ENCODE measurements around the gene CYP19A1.

CYP19A1 gene

DNA sequence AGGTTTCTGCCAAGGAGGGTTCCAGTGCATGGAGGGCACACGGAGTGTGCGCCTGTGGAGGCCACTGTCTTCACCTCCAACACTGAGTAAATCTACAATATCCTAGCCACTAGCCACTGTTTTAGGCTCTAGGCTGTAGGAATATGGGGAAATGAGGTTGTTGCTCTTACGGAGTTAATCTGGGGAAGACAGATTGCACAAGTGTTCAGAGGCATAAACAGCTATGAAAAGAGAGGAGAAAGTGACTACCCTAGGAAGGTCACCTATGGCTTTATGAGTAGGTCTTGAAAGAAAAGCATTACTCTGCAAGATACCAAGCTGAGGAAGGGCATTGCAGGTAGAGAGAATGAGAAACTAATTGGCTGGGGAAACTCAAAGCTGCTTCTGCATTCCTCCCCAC, 85.7 kb downstream of the CYP19A1 start:
- no peak for DNase-seq

DNA sequence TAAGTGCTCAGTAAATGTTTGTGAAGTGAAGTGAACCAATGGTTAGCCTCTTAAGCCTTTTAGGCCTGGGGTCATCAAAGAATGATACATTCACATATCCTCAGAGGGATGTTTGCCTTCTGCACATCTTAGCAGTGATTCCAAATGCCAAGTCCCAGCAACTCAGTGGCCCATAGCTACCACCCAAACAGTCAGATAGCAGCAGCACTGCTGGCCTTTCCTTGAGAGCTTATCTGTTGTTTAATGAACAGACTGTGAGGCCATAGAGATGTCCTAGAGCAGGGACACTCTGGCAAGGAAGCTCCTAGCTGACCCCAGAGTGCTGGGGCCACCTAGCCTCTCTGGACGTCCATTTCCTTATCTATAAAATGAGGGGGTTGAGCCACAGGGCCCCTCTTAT, 86.8 kb downstream of the CYP19A1 start:
- DNase-seq, result no peak

DNA sequence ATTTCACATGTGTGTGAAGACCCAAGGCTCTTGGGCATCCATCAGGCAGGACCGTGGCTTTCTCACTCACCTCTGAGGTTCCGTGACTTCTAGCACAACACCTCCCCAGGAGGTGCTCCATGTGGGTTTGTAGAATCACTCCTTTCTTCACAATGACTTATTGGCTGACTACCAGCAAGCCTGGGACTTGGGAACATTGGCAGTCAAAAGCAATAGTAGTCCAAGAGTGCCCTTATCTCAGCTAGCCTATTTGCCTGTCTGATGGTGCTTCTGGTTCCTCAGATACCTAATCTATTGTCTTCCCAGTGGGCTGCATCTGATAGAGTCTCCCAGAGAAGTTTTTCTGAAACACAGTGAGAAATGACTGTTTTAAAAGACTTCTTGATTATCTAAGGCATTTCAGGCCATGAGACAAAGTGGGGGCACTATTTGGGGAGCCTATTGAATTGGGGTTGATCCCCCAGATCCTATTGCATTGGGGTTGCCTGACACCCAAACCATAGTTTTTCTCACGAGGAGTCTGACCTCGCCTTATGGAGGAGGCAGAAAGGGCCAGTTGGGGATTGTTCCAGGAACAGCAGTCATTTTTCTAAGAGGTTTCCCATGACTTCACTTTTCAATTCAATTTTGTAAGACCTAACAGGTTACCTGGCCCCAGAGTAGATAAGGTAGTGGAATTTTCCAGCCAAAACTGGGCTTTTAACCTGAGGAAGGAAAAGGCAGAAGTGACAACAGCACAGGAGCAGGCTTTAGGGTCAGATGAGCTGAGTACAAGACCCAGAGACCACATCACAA, 88.0 kb downstream of the CYP19A1 start:
- DNase-seq, result no peak

DNA sequence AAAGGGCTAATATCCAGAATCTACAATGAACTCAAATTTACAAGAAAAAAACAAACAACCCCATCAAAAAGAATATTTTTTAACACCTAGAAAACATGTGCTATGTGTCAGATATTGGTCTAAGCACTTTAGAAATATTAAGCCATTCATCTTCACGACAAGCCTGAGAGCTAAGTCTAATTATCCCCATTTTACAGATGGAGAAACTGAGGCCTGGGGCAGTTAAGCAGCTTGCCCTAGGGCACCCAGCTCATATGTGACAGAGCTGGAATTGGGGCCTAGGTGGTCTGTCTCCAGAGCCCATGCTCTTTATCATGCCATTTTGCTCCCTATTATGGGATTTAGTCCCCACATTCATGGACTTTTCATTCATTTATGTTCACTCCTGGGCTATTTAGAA, 92.8 kb downstream of the CYP19A1 start:
- DNase-seq, result no peak

DNA sequence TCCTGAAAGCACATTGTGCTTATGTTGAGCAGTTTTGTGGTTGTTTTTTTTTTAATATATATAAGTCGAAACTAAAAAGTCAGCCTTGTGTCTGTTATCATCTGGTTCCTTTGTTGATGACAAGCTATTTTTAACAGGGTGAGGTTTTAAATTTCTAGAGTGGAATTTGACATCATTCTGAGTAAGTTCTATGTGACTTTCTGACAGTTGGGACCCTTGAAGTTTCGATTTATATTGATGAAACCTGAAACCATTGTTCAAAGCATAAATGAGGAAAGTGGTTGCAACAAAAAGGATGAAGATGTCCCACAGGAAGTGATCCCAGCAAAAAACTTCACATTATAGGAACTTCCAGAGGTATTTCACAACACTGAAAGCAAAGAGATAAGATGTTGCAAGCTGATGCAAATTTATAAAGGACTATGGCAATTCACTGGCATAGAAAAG, 94.0 kb downstream of the CYP19A1 start:
- no peak for DNase-seq

DNA sequence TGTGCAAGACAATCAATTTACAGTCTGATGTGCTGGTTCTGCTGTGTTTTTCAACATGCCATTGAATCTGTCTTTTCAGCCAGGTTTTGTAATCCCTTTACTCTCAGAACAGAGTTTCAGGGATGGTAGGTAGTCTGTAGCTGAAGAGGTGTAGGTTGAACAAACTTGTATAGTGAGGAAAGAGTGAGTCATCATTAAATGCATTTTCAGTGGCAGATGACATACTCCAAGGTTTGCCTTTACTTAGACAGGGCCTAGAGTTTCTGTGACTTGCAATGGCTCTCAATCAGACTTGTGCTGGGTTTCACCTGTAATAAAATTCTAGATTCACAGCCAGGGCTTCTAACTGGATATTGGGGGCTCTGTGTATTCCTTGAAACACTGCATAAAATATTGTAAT, 94.6 kb downstream of the CYP19A1 start:
- DNase-seq, result no peak

DNA sequence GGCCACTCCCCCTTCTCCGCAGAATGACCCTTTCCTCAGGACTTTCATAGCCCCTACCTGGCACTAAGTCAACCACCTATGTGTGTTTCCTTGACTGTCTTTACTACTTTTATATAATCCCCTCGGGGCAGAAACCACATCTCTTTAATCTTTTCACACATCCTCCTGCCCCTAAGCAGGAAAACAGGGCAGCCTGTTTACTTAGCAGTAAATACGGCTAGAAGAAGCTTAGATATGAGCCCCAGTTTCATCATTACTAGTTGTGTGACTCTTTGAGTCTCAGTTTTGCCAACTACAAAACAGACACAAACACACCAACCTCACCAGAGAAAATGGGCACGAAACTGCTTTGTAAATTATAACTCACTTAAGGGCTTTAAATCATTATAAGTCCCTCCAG, 98.3 kb downstream of the CYP19A1 start:
- no peak for DNase-seq

DNA sequence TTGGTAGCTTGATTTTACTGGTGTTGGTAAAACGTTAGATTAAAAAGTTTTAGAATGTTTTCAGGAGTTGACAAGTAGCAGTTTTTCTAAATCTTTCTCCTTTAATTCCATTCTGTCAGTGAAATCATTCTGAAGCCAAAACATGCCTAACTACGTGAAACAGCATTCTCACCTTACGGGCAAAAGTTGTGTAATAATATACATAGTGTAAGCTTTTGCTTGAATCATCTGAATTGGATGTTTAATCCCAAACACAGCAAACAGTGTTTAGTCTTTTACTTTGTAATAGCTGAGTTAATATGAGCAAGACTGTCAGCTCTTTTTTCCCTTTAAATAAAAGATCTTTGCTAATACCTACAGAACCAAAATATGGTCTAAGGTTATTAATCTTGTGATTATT, 100.6 kb downstream of the CYP19A1 start:
- DNase-seq, result no peak

DNA sequence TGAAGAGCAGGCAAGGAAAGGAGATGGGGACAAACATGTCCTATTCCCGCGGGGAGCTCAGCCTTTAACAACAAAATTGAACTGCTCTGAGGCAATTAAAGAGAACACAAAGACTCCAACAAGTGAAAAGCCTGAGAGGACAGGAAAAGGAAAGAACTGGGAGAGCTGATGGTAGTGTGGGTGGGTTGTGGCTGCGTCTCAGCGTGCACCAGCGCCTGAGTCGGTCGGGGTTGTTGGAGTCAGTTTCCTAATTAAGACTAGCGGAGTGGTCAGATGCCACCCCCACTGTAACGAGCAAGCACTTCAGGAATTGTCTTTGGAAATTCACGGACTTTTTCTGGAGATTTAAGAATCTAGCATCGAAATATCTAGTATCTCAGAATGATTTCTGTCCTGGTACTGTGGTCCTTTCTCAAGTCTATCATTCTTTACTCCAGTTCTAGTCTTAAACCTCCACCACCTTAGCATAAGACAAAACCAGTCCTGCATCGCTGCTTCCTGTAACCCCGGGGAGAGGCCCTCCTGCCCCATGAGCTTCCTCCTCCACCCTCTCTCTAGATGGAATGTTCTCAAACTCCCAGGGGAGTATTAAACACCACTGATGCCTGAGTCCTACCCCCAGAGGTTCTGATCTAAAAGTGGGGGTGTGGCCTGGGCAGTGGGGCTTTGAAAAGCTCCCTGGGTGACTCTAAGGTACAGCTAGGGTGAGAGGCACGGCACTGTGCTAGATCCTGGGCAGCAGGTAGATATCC, 104.0 kb downstream of the CYP19A1 start:
- DNase-seq, result no peak

DNA sequence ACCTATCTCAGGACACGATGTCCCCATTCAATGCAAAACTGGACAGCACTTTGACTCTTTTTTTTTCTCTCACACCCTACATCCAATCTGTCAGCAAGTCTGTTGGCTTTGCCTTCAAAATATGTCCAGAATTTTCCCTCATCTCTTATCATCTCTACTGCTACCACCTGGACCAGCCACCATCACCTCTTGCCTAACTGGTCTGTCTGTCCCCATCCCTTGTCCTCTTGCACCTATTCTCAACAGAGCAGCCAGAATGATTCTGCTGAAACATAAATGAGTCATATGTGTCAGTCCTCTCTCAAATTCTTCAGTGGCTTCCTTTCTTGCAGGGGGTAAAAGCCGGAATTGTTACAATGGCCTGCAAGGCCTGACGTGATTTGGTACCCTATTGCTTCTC, 105.8 kb downstream of the CYP19A1 start:
- DNase-seq, result no peak

DNA sequence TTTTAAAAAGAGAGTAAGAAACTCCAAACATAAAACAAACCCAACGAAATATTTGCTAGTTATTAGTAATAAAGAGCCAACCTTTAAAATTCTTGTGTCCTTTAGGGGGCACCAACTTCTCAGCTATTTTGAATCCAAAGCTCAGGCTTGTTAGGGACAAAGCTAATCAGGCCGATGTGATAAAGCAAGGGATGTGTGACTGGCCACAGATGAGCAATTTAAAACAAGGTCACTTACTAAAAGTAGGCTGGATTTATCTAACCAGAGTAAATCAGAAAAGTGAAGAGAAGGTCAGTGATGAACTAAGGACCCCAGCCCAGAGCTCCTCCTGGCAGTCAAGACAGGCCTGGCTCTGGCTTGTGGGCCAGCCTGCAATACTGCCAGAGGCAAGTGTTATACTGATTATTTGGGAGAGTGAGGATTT, 108.5 kb downstream of the CYP19A1 start:
- no peak for DNase-seq

DNA sequence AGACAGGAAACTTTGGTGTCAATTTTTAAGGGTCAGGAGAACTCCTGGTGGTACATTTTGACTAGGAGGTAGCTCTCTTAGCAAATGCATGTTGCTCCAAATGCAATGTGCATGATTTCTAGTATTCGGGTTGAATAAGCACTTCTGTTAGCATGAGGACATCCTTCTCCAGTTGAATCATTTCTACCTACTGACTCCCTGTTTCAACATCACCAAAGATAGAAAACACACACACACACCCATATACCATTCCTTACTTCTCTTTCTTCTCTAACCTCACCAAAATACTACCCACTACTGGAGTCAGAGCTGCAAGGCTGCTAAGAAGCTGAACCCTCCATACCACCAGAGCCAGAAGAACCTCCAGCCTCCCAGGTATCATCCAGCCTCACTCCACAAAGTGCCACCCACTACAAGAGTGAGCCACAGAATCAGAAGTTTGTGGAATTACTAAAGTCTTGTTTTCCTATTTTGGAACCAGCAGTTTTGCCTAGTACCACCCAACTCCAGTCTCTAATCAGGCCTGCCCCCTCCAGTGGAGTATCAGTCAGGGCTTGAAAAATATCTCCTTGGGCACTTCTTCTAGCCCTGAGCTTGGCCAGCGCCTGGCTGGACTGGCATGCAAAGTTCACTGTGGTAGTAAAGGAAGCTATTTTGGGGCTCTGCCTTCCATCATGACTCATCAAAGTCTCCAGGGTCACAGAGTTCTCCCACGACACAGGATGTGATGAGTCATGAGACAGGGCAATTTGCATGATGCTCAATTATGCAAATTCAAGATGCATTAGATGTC, 110.3 kb downstream of the CYP19A1 start:
- no peak for DNase-seq

DNA sequence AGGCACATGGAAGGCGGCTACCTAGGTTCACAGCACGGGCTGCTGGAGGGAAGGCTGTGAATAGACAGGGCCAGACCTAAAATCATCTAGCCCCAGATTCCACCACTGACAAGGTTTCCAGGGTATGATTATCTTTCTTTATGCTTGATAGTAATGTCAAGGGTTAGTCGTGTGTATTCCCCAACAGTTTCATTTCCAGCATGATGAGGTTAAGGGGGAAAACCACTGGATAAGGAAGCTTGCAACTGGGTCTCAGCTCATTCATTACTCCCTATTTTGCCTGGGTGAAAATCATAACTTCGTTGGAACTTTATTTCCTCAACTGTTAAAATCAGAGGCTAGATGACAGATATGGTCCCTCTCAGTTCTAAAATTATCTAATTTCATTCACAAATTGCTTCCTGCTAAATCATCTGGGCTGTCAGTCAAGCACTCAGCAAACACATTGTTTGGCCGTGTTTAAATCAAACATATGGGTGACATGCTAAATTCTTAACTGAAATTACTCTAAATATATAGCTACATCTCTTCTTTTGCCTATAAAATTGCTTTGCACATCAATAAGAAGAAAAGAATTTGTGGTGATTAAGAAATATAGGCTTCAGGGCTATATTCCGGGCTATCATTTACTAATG, 111.7 kb downstream of the CYP19A1 start:
- DNase-seq, result no peak

DNA sequence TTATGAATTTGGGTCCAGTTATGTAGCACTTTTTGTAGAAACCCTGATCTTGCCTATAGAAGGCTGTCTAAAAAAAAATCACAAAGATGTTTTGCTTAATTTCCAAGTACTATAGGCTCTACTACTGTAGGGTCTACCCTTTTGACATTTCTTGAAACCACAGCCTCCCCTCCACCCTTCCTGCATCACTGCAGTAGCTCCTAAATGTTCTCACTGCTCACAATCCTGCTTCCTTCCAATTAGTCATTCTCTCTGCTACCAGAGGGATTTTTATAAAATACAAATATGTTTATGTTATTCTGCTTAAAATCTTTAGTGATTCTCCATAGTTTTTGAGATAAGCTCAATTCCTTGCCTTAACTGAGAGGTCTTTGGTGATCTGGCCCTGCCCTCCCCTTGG, 114.0 kb downstream of the CYP19A1 start:
- no peak for DNase-seq

DNA sequence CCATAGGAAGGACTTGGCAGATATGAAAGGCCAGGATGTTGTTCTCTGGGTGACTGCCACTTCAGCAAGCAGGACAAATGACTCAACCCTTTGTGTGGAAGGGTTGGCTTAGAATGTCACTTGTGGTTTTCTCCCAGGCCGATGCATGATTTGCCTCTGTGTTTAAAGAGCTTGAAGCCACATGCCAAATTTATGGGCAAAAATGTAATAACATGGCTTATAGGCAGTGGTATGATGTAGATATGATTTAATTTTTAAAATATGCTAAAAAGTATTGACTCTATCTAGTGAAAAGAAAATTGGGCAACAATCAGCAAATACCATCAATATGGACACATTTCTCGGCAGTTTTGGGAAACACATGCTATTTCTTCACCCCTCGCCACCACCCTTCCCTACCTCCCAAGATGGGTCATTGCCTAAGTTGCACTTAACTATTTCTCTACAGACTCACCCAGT, 114.6 kb downstream of the CYP19A1 start:
- no peak for DNase-seq

DNA sequence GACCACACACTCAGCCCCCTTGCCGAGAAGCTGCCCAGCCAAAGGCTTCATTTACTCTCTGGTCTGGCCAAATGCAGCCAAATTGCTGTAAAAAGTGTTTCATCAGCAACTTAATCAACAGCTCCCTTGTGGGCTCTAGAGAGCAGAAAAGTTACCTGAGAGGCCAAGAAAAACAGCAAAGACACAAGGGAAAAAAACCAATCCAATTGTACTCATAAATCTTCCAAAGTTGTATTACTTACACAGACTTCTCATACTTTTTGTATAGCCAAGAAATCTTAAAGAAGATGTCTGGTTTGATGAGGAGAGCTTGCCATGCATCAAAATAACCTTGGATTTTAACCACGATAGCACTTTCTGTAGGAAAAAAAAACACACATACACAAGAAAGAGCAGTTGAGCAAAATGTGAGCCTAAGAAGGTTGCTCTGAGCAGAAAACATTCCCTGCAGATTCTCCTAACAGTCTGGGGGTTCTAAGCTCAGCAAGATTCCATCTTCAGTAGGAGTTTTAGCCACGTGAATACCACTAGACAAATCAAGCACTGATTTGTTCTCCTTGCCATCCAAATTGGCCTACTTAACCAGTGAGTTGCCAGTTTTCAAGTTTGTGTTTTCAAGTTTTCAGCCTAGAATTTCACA, 120.0 kb downstream of the CYP19A1 start:
- DNase-seq, result no peak

DNA sequence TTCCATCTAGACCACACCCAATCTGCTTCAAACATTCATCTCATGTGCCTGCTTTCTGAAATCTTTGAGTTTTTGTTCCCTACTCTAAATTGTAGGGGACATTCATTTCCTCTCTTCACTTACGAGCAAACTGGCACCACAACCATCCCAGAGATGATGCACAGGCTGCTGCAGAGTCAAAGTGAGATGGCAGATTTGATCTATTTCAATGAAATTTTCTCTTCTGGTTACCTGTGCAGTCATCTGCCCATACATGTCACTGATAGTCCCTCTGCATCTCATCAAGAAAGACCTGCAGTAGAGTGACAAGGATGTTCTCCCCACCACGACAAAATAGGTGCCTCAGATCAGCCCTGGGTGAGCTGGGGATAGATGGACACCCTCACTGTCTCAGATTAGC, 125.5 kb downstream of the CYP19A1 start:
- DNase-seq, result no peak

DNA sequence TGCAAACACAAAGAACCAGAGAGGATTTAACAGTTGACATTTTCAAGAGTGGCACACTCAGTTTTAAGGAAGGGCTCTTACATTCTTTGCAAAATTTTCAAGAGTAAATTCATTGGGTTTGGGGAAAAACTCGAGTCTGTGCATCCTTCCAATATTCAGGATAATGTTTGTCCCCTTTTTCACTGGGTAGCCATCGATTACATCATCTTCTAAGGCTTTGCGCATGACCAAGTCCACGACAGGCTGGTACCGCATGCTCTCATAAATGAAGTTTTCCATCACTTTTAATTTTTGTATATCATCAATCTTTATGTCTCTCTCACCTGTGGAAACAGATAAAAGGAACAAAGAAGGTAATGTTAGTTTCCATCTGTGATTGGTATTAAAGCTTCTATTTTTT, 126.2 kb downstream of the CYP19A1 start:
- DNase-seq, result no peak

DNA sequence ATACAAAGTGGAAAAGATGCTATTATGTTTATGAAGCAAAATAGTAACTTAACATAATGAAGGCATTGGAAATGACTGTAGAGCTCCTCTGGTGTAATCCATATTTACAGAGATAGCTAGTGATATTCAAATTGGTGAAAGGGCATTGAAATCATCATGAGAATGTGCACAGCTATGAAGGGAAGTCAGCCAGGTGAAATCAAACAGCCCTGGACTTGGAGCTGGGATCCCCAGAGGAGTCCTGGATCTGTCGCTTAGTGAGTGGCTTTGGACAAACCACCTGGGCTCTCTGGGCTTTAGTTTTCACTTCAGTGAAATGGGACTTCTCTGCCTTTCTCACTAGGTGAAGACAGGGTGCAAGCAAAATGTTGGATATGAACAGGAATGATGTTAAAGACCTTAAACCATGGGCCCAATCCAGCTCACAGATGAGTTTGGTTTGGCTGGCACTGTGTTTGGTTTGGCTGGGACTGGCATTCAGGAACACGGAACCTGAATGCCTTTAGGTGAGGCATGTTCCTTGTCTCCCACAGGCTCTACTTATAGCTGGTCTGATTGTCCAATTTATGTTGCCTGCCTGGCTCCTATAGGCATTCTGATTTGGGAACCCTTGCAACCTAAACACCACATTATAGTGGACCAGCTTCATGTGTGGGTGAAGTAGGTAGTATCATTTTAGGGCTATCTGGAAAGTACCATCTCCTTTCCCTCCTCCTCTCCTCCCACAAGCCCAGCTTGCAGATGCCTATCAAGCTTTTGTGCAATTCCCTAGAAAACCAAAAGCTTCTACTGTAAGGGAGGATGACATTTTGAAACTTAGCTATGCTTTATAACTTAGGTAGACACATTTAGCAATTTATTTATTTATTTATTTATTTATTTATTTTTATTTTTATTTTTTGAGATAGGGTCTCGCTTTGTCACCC, 133.1 kb downstream of the CYP19A1 start:
- no peak for DNase-seq

DNA sequence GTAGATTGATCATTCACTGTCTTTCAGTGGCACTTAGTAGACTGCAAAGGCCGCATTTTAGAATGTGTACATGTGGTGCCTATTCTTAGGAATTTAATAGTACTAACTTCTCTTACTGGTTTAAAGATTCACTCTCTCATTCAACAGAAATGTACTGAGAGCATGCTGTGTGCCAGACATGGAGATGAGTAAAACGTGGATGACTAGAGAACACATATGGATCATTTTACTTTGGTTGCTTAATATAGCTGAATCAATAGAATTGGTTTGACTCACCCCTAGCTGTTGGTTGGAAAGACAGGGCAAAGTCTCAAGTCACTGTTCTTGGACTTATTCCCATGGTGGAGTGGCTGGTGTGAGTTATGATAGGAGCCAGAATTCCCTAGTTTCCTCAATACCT, 134.6 kb downstream of the CYP19A1 start:
- no peak for DNase-seq

DNA sequence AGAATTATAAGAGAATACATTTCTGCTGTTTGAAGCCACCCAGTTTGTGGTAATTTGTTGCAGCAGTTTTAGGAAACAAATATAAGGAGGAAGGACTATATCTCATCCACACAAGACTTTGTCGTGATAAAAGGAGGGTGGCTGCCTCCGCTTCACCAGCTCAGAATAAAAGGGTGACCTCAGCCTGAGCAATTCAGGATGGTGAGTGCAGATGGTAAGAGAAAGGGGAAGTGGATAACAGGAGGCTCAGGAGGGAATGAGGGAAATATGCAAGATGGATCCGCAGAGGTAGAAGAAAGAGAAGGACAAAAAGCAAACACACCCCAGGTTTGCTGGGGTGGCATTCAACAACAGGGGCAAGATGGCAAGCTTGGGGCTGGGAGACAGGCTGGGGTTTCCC, 135.6 kb downstream of the CYP19A1 start:
- DNase-seq, result no peak

All from CD4-positive, alpha-beta T cell treated with Interleukin-21 for 1 hour (primary cell).